Endodermal cell (in vitro differentiated cells): ENCODE measurements around the gene RGS17. TPM values are rescaled to one million over a fixed set of nuclear protein-coding genes. Genes with fewer than 3 reads are reported as not detected.

Source experiments
- DNase-seq: peaks from one replicate; pipeline ENCODE4 v3.0.0-alpha.2; 2017
- H3K27ac ChIP-seq: 2 replicates; pipeline ENCODE4 v1.5.1; 2013; ENCODE audit warnings: mild to moderate bottlenecking, low read depth, low read length, moderate library complexity
- H3K27me3 ChIP-seq: 2 replicates; pipeline ENCODE4 v1.6.1; 2013; ENCODE audit warnings: mild to moderate bottlenecking, low read length, moderate library complexity; ENCODE audit not compliant: insufficient read depth, control insufficient read depth, poor library complexity, severe bottlenecking
- H3K36me3 ChIP-seq: 2 replicates; pipeline ENCODE4 v1.7.0; 2013; ENCODE audit warnings: mild to moderate bottlenecking, low read length, moderate library complexity; ENCODE audit not compliant: control insufficient read depth, insufficient read depth
- H3K4me1 ChIP-seq: one replicate; pipeline ENCODE4 v1.7.0; 2013; ENCODE audit warnings: low read length; ENCODE audit not compliant: control insufficient read depth, insufficient read depth
- H3K4me3 ChIP-seq: 2 replicates; pipeline ENCODE4 v1.5.1; 2013; ENCODE audit warnings: mild to moderate bottlenecking, low read length, moderate library complexity
- H3K9ac ChIP-seq: 2 replicates; pipeline ENCODE4 v1.6.1; 2013; ENCODE audit warnings: mild to moderate bottlenecking, low read length, moderate library complexity; ENCODE audit not compliant: poor library complexity, severe bottlenecking; ENCODE audit errors: extremely low read depth
- H3K9me3 ChIP-seq: 2 replicates; pipeline ENCODE4 v1.6.1; 2013; ENCODE audit warnings: mild to moderate bottlenecking, low read length, moderate library complexity; ENCODE audit not compliant: control insufficient read depth
- H3K27ac Mint-ChIP-seq: 2 replicates; pipeline ENCODE4 v1.8.0; 2020; ENCODE audit warnings: mixed read lengths
- H3K27me3 Mint-ChIP-seq: 2 replicates; pipeline ENCODE4 v1.8.0; 2021; ENCODE audit warnings: mild to moderate bottlenecking, mixed read lengths; ENCODE audit not compliant: insufficient read depth
- H3K36me3 Mint-ChIP-seq: 2 replicates; pipeline ENCODE4 v1.8.0; 2020; ENCODE audit warnings: low read depth, mixed read lengths
- H3K4me1 Mint-ChIP-seq: 2 replicates; pipeline ENCODE4 v1.8.0; 2020; ENCODE audit warnings: mixed read lengths
- H3K4me3 Mint-ChIP-seq: 2 replicates; pipeline ENCODE4 v1.8.0; 2020; ENCODE audit warnings: mild to moderate bottlenecking, moderate library complexity, mixed read lengths
- H3K9me3 Mint-ChIP-seq: 2 replicates; pipeline ENCODE4 v1.8.0; 2020; ENCODE audit warnings: mild to moderate bottlenecking, mixed read lengths
- CTCF ChIP-seq: fragments of 200-600 bp; sonication (generic); conservative IDR thresholded peaks from 2 replicates; pipeline ENCODE4 v1.5.0; 2021; ENCODE audit warnings: antibody characterized with exemption, mild to moderate bottlenecking
- WGBS, 2 experiments: methylation state at CpG; one replicate each; pipeline versions ENCODE4 v1.1.5 to v1.1.7; 2013; ENCODE audit warnings: missing lambda C conversion rate in 2 of 2, mixed read lengths in 1 of 2; ENCODE audit not compliant: insufficient coverage in 1 of 2, insufficient read length in 1 of 2; 5-methylcytosine and 5-hydroxymethylcytosine counted together
- total RNA-seq, 2 donors: library from RNA; stranded (reverse); fragmentation: NEBNext Ultra II Directional in 1 of 2; extraction: Animal tissue kit (Norgen Biotek cat#: 25700) in 1 of 2; gene quantifications; 2 replicates in 1 of 2; 3 replicates in 1 of 2; pipeline ENCODE4 v1.2.1, GENCODE V29; 2021

RGS17 gene
- total RNA-seq, 2 donors from 2014 or later: 1.7 to 3.2 TPM

- Histone ChIP-seq H3K36me3 (no peaks in the 10 kb centered on the region), H3K9me3 (no peaks in the 10 kb centered on the region), H3K4me3 (no peak overlapping the region), H3K4me1 (no peaks in the 10 kb centered on the region), H3K9ac (no peak overlapping the region), H3K27me3 (no peaks in the 10 kb centered on the region), H3K27ac (no peak overlapping the region)
- 88 to 94% methylated on average over 7 to 11 of the region's 11 CpGs for WGBS, 2 experiments
- Mint-ChIP-seq H3K36me3 (no peaks in the 10 kb centered on the region), H3K27ac (no peak overlapping the region), H3K27me3 (peaks cover 14% of the 10 kb centered on the region), H3K4me1 (no peaks in the 10 kb centered on the region), H3K4me3 (no peak overlapping the region), H3K9me3 (no peaks in the 10 kb centered on the region)
- no peak for DNase-seq
- TF ChIP-seq CTCF: no peak
Observed at GRCh38 chr6:153150371-153150751, 19.3 kb upstream of the RGS17 start.

- no peak for DNase-seq
- Histone ChIP-seq H3K36me3 (no peaks in the 10 kb centered on the region), H3K9me3 (no peaks in the 10 kb centered on the region), H3K27ac (no peak overlapping the region), H3K4me3 (no peak overlapping the region), H3K4me1 (no peaks in the 10 kb centered on the region), H3K27me3 (no peaks in the 10 kb centered on the region), H3K9ac (no peak overlapping the region)
- Mint-ChIP-seq H3K36me3 (no peaks in the 10 kb centered on the region), H3K4me1 (no peaks in the 10 kb centered on the region), H3K27me3 (peaks cover 14% of the 10 kb centered on the region), H3K27ac (no peak overlapping the region), H3K4me3 (no peak overlapping the region), H3K9me3 (no peaks in the 10 kb centered on the region)
- 92 to 100% methylated on average over 1 to 6 of the region's 6 CpGs for WGBS, 2 experiments
- TF ChIP-seq CTCF: no peak
Observed at GRCh38 chr6:153149891-153150290, 18.8 kb upstream of the RGS17 start.

- Histone ChIP-seq H3K36me3 (no peaks in the 10 kb centered on the region), H3K4me1 (no peaks in the 10 kb centered on the region), H3K9ac (no peak overlapping the region), H3K9me3 (no peaks in the 10 kb centered on the region), H3K27me3 (no peaks in the 10 kb centered on the region), H3K4me3 (no peak overlapping the region), H3K27ac (no peak overlapping the region)
- H3K9me3 Mint-ChIP-seq: no peaks in the 10 kb centered on the region
- H3K4me3 Mint-ChIP-seq: no peak overlapping the region
- no peaks in the 10 kb centered on the region for H3K36me3 Mint-ChIP-seq
- peaks cover 14% of the 10 kb centered on the region for H3K27me3 Mint-ChIP-seq
- no peak for DNase-seq
- H3K4me1 Mint-ChIP-seq: no peaks in the 10 kb centered on the region
- no peak for TF ChIP-seq CTCF
- H3K27ac Mint-ChIP-seq: no peak overlapping the region
Observed at GRCh38 chr6:153146413-153146812, 15.3 kb upstream of the RGS17 start.
